Amniotic epithelial cell (primary cell): ENCODE measurements around the gene ZC3H12D.
A peak's percentile ranks its signal among the peaks of the same experiment; 100 is the strongest.
"Not testable (repeated sequence)": the region's sequence is repeated elsewhere in the genome, so short reads cannot be mapped to it uniquely, and the experiment has no call there.

ENCODE experiments used
- DNase-seq: peaks from one replicate; pipeline ENCODE4 v3.0.0-alpha.2; 2010; ENCODE audit warnings: low read depth

The ZC3H12D gene

DNA sequence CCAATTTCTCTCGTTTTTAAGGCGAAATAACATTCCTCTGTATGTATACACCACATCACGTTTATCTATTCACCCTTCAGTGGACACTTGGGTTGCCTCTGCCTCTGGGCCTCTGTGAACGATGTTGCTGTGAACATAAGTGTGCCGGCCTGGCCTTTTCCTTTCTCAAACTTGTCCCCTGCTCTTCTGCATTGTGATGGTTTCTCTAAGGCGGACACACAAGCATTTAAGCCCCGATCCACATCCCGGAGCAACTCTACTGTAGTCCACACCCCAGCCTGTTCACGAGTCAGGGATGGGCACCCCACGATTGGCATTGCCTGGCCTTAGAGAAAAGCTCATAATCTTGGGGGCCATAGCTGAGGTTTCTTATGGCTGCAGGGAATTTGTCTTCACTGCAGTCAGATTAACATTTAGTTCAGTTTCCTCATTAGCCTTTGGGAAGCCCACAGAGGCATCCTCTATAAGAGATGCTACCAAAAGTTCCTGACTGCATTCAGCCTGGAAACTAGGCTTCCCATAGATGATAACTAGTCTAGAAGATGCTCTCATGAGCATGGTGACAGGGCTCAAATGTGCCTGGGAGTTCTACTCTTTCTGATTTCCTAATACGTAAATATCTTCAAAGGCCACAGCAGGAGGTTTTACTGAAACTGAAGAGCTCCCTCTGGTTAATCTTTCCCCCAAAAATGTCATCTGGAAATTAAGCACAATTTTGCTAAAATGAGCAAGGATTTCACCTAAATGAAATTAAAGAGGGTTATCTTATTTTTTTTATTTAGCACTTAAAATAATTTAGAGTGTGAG lies 762 bp downstream of the ZC3H12D start:
- DNase-seq: no peak

DNA sequence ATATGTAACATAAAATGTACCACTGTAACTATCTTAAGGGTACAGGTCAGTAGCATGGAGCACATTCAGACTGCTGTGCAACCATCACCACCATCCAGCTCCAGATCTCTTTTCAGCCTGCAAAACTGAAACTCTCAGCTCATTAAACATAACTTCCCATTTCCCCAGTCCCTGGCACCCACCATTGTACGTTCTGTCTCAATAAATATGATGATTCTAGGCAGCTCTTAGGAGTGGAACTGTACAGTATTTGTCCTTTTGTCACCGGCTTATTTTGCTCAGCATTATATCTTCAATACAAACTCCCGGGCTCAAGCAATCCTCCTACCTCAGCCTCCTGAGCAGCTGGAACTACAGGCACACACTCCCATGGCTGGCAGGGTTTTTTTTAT lies 1.5 kb downstream of the ZC3H12D start:
- no peak for DNase-seq

GRCh38 chr6:149482545-149483333 lies 2.1 kb downstream of the ZC3H12D start:
- DNase-seq: no peak

GRCh38 chr6:149480502-149481280 lies 4.1 kb downstream of the ZC3H12D start:
- DNase-seq: no peak

- DNase-seq: no peak
Observed at GRCh38 chr6:149478631-149479314, 6.0 kb downstream of the ZC3H12D start.

DNA sequence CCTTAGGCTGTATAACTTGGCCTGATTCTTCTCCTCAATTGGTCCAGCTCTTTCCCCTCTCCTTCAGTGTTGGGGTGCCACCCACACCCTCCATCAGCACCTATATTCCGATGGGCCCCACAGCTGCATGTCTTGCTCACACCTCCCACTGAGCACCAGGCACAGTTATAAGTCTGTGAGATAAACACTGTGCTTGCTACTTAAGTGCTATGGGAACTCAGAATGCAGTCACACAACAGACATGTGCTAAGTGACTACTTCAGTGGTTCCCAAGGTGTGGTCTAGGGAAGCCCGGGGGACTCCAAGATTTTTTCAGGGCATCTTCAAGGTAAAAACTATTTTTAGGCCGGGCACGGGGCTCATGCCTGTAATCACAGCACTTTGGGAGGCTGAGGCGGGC lies 7.3 kb downstream of the ZC3H12D start:
- no peak for DNase-seq

DNA sequence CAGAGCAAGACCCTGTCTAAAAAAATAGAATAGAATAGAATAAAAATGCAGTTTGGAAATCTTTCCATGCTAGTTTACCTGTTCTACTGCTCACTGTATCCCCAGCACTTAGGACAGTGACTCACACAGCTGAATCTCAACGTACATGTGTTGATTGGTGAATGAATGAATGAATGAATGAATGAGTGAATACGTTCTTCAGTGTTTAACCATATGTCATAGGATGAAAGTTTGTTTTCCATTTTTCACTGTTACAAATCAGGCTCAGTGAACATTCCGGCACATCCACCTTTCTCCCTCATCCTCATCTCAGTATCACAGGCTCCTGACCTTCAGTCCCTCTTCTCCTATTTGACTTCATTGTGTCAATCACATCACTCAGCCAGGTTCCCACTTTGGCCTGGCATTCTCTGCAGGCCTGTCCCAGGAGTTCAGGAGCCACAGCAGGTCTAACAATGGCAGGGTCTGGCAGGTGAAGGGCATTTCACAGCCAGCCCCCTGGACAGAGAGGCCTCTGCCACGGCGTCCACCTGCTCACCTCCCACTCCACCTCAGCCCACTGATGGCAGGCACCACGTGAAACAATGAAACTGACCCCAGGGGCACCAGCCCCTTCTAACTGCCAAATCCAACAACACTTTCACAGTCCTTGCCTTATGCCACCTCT lies 7.9 kb downstream of the ZC3H12D start:
- no peak for DNase-seq

DNA sequence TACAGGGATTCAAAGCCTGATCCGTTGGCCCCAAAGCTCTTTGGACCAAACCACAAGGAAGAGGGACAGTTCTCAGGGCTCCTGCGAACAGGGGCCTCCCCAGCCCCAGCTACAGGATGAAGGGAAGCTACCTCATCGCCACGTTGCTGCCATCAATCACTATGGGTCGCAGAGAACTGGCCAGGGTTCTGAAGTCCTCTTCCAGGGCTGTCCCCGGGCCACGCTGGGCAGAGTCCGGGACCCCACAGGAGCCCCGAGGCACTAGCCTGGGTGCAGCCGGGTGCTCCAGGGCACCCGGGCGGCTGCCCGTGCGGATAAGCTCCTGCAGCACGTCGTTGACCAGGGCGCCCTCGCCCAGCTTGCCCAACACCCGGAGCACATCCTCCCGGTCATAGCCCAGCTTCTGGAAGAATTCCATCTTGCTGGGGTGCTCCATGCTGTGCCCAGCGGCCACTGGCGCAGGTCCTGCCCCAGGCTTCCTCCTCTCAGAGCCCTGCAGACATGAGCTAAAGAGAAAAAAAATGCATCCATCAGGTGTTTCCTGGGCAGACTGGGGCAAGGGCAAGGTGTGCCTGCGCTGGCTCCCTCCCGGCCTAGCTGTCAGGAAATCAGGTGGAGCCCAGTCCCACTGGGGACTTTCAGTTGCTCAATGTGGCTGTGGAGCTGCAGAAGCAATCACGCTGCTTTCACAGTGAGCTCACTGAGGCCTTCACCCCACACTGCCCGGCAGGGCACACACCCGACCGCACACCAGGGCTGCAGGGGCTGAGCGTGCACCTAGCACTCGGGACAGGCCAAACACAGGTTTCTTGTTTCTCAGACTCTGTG lies 10.5 kb downstream of the ZC3H12D start:
- no peak for DNase-seq

DNA sequence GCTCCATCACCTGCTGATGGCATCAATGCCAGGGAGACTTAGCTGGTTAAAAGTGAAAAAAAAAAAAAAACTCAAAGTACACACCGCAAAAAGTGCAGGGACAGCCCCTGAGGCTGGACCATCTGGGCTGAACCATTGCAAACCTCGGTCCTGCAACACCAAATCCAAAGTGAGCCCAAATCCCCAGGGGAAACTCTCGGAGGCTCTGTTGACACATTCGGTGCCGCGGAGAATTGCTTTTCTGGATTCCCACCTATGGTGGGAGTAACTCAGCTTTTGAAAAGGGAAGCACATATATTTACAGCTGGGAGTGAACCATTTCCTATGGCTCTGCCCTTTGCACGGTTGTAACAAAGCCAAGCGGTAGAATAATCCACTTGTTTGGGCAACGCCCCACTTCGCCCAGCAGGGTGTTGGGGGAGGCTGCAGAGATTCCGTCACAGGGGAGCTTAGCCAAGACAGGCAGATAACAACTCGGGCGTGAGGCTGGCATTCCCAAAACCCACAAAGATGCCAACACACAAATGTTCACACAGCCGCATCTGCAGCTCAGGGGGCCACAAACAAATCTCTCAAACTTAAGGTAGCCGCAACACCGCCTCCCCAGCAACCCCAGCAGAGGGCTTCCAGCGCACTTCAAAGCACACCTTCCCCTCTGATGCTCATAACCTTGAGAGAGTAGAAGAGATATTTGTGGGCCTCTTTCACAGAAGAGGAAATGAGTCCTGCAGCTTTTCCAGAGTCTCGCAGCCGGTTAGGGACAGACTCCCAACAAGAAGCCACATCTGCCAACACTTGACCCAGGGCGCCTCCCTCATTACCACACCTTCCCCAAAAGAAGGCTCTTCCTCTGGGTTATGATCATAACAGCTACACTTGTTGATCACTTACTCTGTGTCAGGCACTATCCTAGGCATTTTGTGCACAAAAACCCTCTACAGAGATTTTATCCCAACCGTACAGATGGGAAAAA lies 11.4 kb downstream of the ZC3H12D start:
- peak; percentile 52 for DNase-seq

DNA sequence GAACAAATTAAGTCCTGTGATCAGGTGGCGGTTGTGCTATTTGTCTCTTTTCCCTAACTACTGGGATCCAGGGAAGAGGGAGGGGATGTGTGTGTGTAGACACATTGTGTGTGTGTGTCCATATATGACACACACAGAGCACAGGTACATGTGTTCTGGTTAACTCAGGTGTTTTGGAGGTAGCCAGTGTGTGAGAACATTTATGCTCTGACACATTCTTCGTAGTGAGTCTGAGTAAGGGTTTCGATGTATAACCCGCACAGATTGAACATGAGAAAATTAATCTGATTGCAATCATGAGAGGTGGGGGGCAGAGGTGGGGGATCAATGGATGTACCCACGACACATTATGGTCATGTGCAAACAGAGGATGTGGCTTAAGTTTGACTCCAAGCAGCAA lies 12.6 kb downstream of the ZC3H12D start:
- DNase-seq: no peak

DNA sequence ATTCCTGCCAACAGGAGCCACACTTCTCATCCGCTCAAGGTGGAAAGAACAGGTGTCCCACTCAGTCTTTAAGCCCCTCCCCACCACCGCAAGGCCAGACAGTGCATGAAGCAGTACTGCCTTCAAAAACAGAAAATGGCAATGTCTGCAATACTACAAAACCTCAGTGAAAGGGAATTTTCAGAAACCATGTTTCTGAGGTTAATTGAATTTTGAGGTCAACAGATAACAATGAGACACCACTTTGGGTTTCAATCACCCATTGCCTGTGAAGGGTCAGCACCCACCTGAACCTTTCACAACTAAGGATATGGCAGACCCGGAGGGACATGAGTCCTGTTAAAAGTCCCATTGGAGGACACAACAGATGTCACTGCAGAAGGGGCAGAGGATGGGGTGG lies 13.0 kb downstream of the ZC3H12D start:
- DNase-seq: no peak

GRCh38 chr6:149470948-149471347 lies 13.9 kb downstream of the ZC3H12D start:
- no peak for DNase-seq

DNA sequence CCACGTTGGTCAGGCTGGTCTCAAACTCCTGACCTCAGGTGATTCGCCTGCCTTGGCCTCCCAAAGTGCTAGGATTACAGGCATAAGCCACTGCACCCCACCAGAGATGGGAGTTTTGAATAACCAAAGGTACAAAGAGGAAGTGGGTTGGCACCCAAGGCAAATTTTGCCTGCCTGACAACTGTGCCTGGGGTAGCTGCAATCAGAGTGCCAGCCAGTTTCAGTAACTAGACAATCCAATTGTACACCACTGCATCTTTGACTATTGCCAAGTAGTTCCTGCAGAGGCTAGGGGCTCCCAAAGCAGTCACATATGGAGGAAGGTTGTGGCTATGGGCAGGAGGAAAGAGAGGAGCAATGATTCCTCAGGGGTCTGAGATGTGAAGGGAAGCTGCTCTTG lies 16.6 kb downstream of the ZC3H12D start:
- no peak for DNase-seq

- no peak for DNase-seq
Observed at GRCh38 chr6:149467265-149467664, 17.5 kb downstream of the ZC3H12D start.

- DNase-seq: no peak
Observed at GRCh38 chr6:149464411-149464810, 20.4 kb downstream of the ZC3H12D start.

- peak; percentile 35 for DNase-seq
Observed at GRCh38 chr6:149463781-149464180, 21.0 kb downstream of the ZC3H12D start.

- DNase-seq: not testable (repeated sequence)
Observed at GRCh38 chr6:149462712-149463111, 22.1 kb downstream of the ZC3H12D start.

DNA sequence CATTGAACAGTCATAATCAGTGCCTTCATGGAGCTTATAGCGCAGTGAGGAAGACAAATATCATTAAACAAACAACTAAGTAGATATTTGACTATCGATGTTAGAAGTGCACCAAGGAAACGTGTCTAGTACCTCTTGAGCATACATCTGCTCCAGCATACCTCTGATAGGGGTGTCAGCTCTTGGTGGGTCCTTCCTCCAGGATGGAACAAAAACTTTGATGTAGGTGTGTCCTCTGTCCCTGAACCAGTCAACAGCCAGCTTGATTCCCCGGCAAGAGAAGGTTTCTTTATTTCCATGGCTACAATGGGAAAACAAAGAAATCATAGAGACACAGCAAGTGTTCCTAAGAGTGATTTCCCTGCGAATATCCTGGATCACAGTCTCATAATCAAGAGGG lies 23.1 kb downstream of the ZC3H12D start:
- DNase-seq: no peak

DNA sequence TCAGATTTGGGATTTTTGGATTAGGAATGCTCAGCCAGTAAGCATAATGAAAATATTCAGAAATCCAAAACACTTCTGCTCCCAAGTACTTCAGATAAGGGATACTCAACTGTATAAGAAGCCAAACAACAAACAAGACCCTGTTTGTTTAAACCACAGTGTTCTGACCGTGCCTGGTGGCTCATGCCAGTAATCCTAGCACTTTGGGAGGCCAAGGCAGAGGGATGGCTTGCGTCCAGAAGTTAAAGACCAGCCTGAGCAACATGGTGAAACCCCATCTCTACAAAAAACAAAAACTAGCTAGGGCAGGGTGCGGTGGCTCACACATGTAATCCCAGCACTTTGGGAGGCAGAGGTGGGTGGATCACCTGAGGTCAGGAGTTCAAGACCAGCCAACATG lies 24.6 kb downstream of the ZC3H12D start:
- not testable (repeated sequence) for DNase-seq
